ENCODE results near the gene UBTD2.
"Not testable (repeated sequence)": the region's sequence is repeated elsewhere in the genome, so short reads cannot be mapped to it uniquely, and the experiment has no call there.

The UBTD2 gene

GRCh38 chr5:172207511-172207910 is 76.1 kb downstream of the UBTD2 start:
- POLR2A ChIA-PET = no interaction called here
- CTCF ChIA-PET = no interaction called here
- no peak for DNase-seq (ENCODE audit: extremely low spot score)
- no peak for TF ChIP-seq CTCF (IDR thresholded peaks at IDR 0.05; ENCODE audit: control extremely low read depth, extremely low read depth, low read depth, missing control alignments)

- DNase-seq (ENCODE audit: extremely low spot score); CTCF ChIA-PET; POLR2A ChIA-PET: not testable (repeated sequence)
Observed at GRCh38 chr5:172205984-172206383, 77.6 kb downstream of the UBTD2 start.

GRCh38 chr5:172200476-172200875 is 83.1 kb downstream of the UBTD2 start:
- no peak for TF ChIP-seq CTCF (IDR thresholded peaks at IDR 0.05; ENCODE audit: control extremely low read depth, extremely low read depth, low read depth, missing control alignments)
- ChIA-PET POLR2A (no interaction called here), CTCF (interaction anchor here (1.7 to 21.5 kb wide), 3 partner anchors 11 to 93 kb away, joined by 5 to 175 read pairs (median 36); partner anchors contain the start of gene STK10)
- DNase-seq (ENCODE audit: extremely low spot score) = no peak

GRCh38 chr5:172199446-172199845 is 84.1 kb downstream of the UBTD2 start:
- DNase-seq (ENCODE audit: extremely low spot score) = no peak
- TF ChIP-seq CTCF (IDR thresholded peaks at IDR 0.05; ENCODE audit: control extremely low read depth, extremely low read depth, low read depth, missing control alignments) = no peak
- ChIA-PET CTCF (interaction anchor here (1.7 to 21.5 kb wide), 3 partner anchors 10 to 92 kb away, joined by 5 to 175 read pairs (median 36); partner anchors contain the start of gene STK10), POLR2A (no interaction called here)

- DNase-seq (ENCODE audit: extremely low spot score); POLR2A ChIA-PET: not testable (repeated sequence)
- CTCF ChIA-PET = interaction anchor here (1.1 to 21.5 kb wide), 8 partner anchors 9 to 286 kb away, joined by 3 to 175 read pairs (median 4); partner anchors contain the start of genes STK10 and UBTD2
Observed at GRCh38 chr5:172197775-172198174, 85.8 kb downstream of the UBTD2 start.

- no peak for DNase-seq (ENCODE audit: extremely low spot score)
- TF ChIP-seq CTCF (IDR thresholded peaks at IDR 0.05; ENCODE audit: control extremely low read depth, extremely low read depth, low read depth, missing control alignments) = no peak
- ChIA-PET CTCF (interaction anchor here (1.1 to 21.5 kb wide), 6 partner anchors 9 to 88 kb away, joined by 3 to 175 read pairs (median 4); no protein-coding TSS in a partner anchor), POLR2A (no interaction called here)
Observed at GRCh38 chr5:172194985-172195774, 88.4 kb downstream of the UBTD2 start.

GRCh38 chr5:172193872-172194271 is 89.7 kb downstream of the UBTD2 start, which contains the start of gene EFCAB9:
Gene EFCAB9 (plus strand): TSS chr5:172194172. CDS start chr5:172194173, 1 bp downstream.
- TF ChIP-seq CTCF (IDR thresholded peaks at IDR 0.05; ENCODE audit: control extremely low read depth, extremely low read depth, low read depth, missing control alignments) = no peak
- ChIA-PET POLR2A (interaction anchor here (0.9 kb wide), 1 partner anchor 577 kb away, joined by 3 read pairs; the partner anchor contains the start of gene DUSP1), CTCF (interaction anchor here (0.9 to 21.5 kb wide), 3 partner anchors 10 to 86 kb away, joined by 4 to 175 read pairs (median 6); no protein-coding TSS in a partner anchor)
- DNase-seq (ENCODE audit: extremely low spot score) = no peak

Data from GM10248 (cell line).